Breast epithelium (tissue), 4 donors: ENCODE data around the gene IKBKG. TPM values are rescaled to one million over a fixed set of nuclear protein-coding genes. Genes with fewer than 3 reads are reported as not detected.

Experiments
- DNase-seq, 2 donors: peaks; one replicate each; pipeline ENCODE4 v3.0.0-alpha.2; 2019; ENCODE audit warnings: low spot score in 2 of 2
- H3K27ac ChIP-seq, 2 donors: fragments of 200-600 bp; sonication (generic) in 1 of 2; one replicate each; pipeline ENCODE4 v1.5.1; 2016 to 2019; ENCODE audit warnings: mild to moderate bottlenecking in 1 of 2
- H3K27me3 ChIP-seq, 2 donors: fragments of 200-600 bp; sonication (generic) in 1 of 2; one replicate each; pipeline versions ENCODE4 v1.5.1 to v1.6.0; 2017 to 2019; ENCODE audit warnings: control low read depth in 1 of 2, mild to moderate bottlenecking in 1 of 2
- H3K36me3 ChIP-seq: fragments of 200-600 bp; one replicate; pipeline ENCODE4 v1.5.1; 2019
- H3K4me1 ChIP-seq, 2 donors: fragments of 200-600 bp; sonication (generic); one replicate each; pipeline ENCODE4 v1.5.1; 2016 to 2019; ENCODE audit warnings: control low read depth in 1 of 2
- H3K4me3 ChIP-seq, 3 donors: fragments of 200-600 bp; sonication (generic); 1 replicate in 2 of 3; 2 replicates in 1 of 3; pipeline ENCODE4 v1.5.1; 2016 to 2019; ENCODE audit warnings: mild to moderate bottlenecking in 3 of 3, moderate library complexity in 2 of 3
- H3K9me3 ChIP-seq, 2 donors: fragments of 200-600 bp; sonication (generic) in 1 of 2; one replicate each; pipeline ENCODE4 v1.5.1; 2016 to 2019; ENCODE audit warnings: control low read depth in 1 of 2
- POLR2A ChIP-seq: fragments of 450-650 bp; IDR thresholded peaks from one replicate; pipeline ENCODE4 v1.6.1; 2016; ENCODE audit warnings: antibody characterized with exemption, mild to moderate bottlenecking, moderate library complexity
- POLR2AphosphoS5 ChIP-seq, 3 donors: sonication (generic); formaldehyde crosslinking; IDR thresholded peaks; one replicate each; pipeline ENCODE4 v1.6.1; 2017; ENCODE audit warnings: antibody characterized with exemption in 3 of 3
- intact Hi-C: fragments of 100-400 bp; cut with DNase I; formaldehyde crosslinking; loops from one replicate; pipeline ENCODE4 v1.15.1; 2023; ENCODE audit warnings: low total_unique reads
- total RNA-seq, 3 donors: library from RNA; depleted of rRNA; stranded (reverse); fragments of >200 nt; gene quantifications; one replicate each; pipeline ENCODE4 v1.1.0, GENCODE V29; 2016
- TF ChIP-seq, protein P1 (sequence below), 3 donors: fragments of 450-650 bp; IDR thresholded peaks; one replicate each; pipeline ENCODE4 v1.5.1; 2016 to 2017; ENCODE audit warnings: antibody characterized with exemption in 3 of 3, mild to moderate bottlenecking in 3 of 3, moderate library complexity in 3 of 3

IKBKG gene
- total RNA-seq, 3 donors from 2014 or later = 10.5 to 15.2 (median 12.6) TPM

DNA sequence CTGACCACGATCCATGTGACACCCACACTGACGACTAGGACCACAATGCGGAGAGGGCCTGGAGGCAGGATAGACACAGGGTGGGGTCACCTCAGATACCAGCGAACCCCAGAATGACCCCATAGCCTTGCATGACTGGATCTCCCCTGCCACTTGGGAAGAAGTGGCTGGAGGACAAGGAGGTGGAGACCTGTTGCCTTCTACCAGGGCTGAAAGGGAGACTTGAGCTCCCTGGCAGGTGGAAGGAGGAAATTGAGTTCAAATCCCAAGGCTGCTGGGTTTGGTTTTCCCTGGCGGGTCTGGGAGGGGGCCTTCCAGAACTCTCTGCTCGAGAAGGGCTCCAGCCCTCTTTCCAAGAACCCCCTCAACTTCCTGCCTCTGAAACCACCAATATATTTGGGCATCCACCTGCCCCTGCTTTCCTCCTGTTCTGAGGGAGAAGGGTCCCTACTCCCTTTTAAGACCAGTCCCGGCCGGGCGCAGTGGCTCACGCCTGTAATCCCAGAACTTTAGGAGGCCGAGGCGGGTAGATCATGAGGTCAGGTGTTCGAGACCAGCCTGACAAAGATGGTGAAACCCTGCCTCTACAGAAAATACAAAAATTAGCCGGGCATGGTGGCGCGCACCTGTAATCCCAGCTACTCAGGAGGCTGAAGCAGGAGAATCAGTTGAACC is 34.4 kb upstream of the IKBKG start:
- DNase-seq = no peak
- peaks cover 0 to 11% of the 10 kb centered on the region in 2 donors for H3K9me3 ChIP-seq
- intact Hi-C loops = no loop called here
- H3K27me3 ChIP-seq = peaks cover 0 to 21% of the 10 kb centered on the region in 2 donors
- H3K27ac ChIP-seq = peak overlapping the region in 1 of 2 donors; percentile 7
- no peak for TF ChIP-seq POLR2AphosphoS5 (IDR thresholded peaks at IDR 0.05)
- TF ChIP-seq, protein P1, sequence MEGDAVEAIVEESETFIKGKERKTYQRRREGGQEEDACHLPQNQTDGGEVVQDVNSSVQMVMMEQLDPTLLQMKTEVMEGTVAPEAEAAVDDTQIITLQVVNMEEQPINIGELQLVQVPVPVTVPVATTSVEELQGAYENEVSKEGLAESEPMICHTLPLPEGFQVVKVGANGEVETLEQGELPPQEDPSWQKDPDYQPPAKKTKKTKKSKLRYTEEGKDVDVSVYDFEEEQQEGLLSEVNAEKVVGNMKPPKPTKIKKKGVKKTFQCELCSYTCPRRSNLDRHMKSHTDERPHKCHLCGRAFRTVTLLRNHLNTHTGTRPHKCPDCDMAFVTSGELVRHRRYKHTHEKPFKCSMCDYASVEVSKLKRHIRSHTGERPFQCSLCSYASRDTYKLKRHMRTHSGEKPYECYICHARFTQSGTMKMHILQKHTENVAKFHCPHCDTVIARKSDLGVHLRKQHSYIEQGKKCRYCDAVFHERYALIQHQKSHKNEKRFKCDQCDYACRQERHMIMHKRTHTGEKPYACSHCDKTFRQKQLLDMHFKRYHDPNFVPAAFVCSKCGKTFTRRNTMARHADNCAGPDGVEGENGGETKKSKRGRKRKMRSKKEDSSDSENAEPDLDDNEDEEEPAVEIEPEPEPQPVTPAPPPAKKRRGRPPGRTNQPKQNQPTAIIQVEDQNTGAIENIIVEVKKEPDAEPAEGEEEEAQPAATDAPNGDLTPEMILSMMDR (IDR thresholded peaks at IDR 0.05) = no peak
- no peak overlapping the region for H3K4me3 ChIP-seq
- no peaks in the 10 kb centered on the region for H3K4me1 ChIP-seq
- H3K36me3 ChIP-seq = no peaks in the 10 kb centered on the region

DNA sequence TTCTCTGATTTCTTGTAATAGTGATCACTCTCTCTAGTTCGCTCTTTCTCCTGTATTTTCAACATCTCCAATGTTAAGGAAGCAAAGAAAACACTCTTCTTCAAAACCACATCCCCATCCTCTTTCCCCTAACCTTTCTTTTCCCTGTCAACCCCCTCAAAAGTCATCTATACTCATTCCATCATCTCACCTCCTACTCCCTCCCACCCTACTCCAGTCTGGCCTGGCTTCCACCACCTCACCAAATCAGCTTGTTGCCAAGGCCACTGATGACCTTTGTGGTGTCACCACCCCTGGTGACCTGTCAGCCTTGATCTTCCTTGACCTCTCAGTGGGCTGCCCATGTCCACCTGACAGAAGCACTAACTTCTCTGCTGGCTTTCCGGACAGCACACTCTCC is 33.7 kb upstream of the IKBKG start:
- DNase-seq = no peak
- Histone ChIP-seq H3K9me3 (peaks cover 0 to 11% of the 10 kb centered on the region in 2 donors), H3K36me3 (no peaks in the 10 kb centered on the region), H3K4me3 (no peak overlapping the region), H3K27ac (no peak overlapping the region), H3K27me3 (peaks cover 0 to 16% of the 10 kb centered on the region in 2 donors), H3K4me1 (no peaks in the 10 kb centered on the region)
- TF ChIP-seq POLR2A (no peak), POLR2AphosphoS5 (IDR thresholded peaks at IDR 0.05) (no peak)
- TF ChIP-seq, protein P1 (IDR thresholded peaks at IDR 0.05) = no peak
- intact Hi-C loops = loop anchor here (2.0 kb wide), 1 partner anchor 25 kb away; no protein-coding TSS in a partner anchor

DNA sequence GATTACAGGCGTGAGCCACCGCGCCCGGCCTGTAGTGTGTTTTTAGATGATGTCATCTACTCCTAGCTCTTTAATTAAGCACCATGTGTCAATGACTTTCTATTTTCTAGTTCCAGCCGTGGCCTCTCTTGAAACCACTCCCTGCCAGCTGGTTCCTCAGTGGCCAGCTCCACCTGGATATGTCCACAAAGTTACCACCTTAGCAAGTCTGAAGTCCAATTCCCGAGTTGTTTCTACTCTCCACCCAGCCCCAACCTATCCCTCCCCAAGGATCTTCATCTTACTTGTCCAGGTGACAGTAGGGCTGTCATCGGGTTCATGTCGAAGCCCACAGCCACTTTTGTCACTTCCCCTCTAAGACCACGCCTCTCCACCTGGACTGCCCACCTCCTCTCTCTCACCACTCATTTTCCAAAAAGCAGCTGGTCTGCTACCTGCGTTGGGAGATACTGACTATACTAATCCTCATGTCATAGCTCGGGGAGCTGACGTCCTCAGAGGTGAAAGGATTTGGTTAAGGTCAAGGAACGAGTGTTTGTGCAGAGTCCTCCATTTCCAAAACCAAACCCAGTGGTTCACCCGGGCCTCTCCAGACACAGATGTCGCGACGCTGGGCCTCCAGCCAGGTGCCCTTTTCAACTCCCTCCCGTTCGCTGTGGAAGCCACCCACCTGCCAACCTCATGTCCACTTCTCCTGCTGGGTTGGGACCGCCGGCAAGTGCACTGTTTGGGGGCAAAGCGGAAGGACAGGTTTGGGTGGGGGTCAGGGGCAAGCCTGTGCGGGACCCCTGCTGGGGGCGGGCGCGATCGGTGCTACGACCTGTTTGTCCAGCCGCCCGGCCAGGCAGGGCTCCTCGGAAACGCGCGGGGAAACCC is 32.1 kb upstream of the IKBKG start:
- TF ChIP-seq POLR2AphosphoS5 (IDR thresholded peaks at IDR 0.05) = peak in 1 of 3 donors; percentile 4
- no peak for TF ChIP-seq POLR2A
- TF ChIP-seq, protein P1 (IDR thresholded peaks at IDR 0.05) = no peak
- Histone ChIP-seq H3K36me3 (no peaks in the 10 kb centered on the region), H3K27ac (peak overlapping the region; percentile 82 to 90), H3K9me3 (no peaks in the 10 kb centered on the region), H3K4me1 (no peaks in the 10 kb centered on the region), H3K27me3 (peaks cover 0 to 20% of the 10 kb centered on the region in 2 donors), H3K4me3 (peak overlapping the region; percentile 66 to 88 (median 66))
- intact Hi-C loops = loop anchor here (2.0 kb wide), 1 partner anchor 23 kb away; no protein-coding TSS in a partner anchor
- peak in 1 of 2 donors; percentile 39 for DNase-seq

DNA sequence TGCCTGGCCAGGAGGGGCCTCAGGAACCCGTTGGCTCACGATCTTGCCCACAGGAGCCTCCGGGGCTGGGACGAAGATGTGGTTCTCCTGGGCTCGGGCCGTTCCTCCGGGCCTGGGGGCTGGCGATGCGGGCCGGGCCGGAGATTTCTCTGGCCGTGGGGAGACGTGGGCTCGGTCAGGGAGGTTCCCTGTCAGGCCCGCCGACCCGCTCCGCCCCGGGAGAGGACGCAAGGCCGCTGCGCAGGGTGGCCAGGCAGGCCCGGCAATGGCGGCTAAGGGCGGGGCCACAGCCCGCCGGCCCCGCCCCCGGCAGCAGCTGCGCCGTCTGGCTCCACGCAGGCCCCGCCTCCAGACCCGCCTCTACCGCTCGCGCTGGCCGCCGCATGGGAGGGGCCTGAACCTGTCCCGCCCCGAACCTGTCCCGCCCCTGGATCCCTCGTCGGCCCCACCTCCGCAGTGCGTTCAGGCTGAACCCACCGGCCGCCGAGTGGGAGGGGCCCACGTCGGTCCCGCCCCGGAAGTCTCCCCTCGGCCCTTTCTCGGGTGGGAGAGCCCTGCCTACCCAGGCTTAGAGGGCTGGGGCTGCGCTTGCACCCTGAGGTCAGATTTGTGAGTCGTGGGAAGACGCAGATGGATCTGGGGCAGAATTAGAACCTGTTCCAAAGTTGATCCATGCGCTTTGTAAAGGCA is 31.3 kb upstream of the IKBKG start, which contains the start of gene FAM3A:
Gene FAM3A, minus strand, starts transcription at position 267 of the 690 bp plus-strand sequence. CDS start 460 bp downstream, outside the sequence.
- H3K4me3 ChIP-seq = peak within 1 kb of the TSS; percentile 66 to 88 (median 66)
- TF ChIP-seq POLR2AphosphoS5 (IDR thresholded peaks at IDR 0.05) = peak; percentile 62 to 89 (median 85)
- peak; percentile 71 for TF ChIP-seq POLR2A
- TF ChIP-seq, protein P1 (IDR thresholded peaks at IDR 0.05) = no peak
- peaks cover 0 to 20% of the 10 kb centered on the region in 2 donors for H3K27me3 ChIP-seq
- H3K36me3 ChIP-seq = no peaks in the 10 kb centered on the region
- H3K27ac ChIP-seq = peak within 1 kb of the TSS; percentile 82 to 90
- H3K9me3 ChIP-seq = no peaks in the 10 kb centered on the region
- no peaks in the 10 kb centered on the region for H3K4me1 ChIP-seq
- intact Hi-C loops = loop anchor here (2.0 kb wide), 1 partner anchor 23 kb away; no protein-coding TSS in a partner anchor
- peak; percentile 92 to 94 for DNase-seq
